GM21367 (cell line): Measurements from ENCODE around the gene RBM12.

Experiments used
- ATAC-seq: cut with Tn5 transposase; IDR thresholded peaks from one replicate; pipeline ENCODE4 v1.9.1; 2021; ENCODE audit not compliant: unreplicated experiment

RBM12 gene

DNA sequence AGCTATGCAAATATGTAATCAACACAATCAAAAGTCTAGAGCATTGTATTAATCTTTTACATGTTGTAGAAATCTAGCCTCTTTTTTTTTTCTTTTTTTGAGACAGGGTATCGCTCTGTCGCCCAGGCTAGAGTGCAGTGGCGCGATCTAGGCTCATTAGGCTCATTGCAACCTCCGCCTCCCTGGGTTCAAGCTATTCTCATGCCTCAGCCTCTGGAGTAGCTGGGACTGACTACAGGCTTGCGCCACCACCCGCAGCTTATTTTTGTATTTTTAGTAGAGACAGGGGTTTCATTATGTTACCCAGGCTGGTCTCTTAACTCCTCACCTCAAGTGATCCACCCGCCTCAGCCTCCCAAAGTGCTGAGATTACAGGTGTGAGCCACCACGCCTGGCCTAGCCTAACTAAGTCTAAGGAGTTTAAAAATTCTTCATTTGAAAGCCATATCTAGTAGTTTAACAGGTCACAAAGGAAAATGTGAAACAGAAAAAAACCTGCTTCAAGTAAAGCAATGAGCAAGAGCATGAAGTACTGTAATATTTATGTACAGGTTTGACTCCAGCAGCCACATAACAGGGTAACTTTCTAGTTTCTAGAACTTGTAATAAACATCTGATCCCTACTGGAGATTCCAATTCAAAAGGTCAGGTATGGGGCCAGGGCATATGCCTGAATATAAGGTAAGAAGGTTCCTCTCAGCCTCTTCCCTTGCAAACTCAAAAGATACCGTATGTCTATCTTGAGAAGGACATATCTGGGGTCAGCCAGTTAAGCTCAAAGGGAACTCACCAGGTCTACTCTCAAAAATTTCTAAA, 4.4 kb downstream of the RBM12 start:
- ATAC-seq, result no peak

DNA sequence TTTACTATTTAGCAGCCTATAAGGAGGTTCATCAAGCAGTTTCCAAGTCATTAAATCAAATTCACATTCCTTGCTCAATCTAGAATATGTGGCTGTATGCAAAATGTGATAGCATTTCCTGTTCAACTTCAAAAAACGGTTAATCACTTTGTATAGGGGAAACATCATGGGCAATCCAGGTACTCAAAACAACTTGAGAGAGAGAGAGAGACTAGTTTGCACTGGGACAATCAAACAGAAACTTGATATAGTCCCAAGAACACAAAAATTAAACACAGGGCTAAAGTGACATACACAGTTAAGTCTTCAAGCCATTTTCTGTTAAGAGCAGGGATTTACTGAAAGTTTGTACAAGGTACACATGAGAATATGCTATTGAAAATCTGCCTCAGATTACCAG, 7.4 kb downstream of the RBM12 start:
- ATAC-seq, result no peak

DNA sequence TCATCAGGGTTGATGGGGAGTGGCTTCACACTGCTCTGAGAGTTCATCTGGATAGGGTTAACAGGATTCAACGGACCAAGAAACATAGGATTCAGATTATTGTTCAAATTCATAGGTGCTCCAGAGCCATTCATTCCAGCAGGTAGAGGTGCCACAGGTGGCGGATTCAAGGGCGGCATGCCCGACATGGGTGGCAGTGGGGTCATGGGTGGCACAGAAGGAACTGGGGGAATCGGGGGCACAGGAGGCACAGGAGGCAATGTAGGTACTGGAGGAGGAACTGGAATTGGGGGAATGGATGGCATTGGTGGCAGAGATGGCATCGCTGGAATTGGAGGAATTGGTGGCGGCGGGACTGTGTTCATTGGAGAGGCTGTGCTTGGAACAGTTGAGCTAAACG, 10.3 kb downstream of the RBM12 start:
- no peak for ATAC-seq

DNA sequence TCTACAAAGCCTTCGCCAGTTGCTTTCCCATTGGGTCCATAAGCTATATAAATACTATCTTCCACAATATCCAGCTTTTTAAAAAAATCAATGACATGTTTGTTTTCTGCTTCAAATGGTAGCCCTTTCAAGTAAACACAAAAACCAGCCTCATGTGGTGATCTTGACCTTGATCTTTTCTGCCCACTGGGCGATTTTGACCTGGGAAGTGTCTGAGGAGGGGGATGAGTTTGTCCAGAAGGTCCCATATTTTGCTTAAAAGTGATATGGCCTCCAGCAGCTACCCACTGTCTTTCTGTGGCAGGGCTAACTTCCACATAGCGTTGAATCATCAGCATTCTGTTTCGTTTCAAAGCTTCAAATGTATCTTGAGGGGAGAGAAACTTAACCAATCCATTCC, 10.8 kb downstream of the RBM12 start:
- no peak for ATAC-seq

DNA sequence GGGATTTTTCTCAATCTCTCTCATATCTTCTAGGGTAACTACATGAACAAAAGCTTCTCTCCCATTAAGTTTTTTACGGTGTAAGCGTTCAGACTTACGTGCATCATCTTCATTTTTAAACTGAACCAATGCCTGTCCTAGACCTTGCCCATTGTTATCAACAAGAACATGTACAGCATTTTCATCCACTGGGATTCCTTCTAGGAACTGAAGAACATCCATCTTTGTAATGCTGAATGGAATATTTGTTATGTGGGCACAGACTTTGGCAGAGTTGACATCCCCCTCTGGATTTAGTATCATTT, 11.3 kb downstream of the RBM12 start:
- ATAC-seq, result no peak

DNA sequence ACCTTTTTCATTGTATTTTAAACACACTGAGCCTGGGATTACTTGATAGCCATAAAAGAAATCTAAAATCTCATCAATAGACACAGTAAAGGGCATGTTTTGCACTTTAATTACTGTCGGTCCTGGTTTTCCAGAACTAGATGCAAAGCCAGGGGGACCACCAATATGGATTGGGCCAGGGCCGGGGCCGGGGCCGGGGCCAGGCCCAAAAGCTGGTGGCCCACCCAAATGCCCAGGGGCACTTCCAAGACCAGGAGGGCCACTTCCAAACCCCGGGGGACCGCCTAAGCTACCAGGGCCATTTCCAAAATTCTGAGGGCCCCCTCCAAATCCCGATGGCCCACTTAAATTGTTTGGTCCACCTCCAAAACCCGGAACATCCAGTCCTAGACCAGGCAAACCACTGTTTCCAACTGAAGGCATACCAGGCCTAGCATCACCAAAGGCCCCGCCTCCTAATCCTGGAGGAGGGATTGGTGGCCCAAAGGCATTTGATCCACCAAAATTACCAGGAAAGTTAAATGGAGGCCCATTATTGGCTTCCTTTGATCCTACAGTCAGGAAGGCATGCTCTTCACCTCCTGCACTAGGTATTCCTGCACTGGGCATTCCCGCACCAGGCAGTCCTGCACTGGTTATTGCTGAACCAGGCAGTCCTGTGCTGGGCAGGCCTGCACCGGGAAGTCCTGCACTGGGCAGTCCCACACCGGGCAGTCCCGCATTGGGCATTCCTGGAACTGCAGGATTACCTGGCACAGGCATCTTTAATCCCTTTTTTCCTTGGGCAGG, 11.9 kb downstream of the RBM12 start:
- ATAC-seq, result no peak

DNA sequence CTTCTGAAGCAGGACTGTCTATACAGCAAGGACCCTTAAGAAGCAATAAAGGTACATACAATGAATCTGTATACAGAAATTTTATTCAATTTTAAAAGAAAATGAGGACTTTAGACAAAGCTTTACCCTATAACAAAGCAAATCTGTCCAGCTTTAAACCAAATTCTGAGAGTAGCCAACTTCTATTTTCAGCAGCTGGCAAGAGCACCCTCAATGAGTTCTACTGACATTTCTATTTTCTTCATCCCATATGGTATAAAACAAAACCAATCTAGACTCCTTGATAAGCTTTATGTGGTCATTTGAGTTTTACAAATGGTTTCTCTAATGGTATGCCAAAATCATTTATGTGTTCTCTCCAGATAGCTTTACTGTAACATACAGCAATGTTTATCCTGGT, 12.7 kb downstream of the RBM12 start:
- ATAC-seq, result no peak

DNA sequence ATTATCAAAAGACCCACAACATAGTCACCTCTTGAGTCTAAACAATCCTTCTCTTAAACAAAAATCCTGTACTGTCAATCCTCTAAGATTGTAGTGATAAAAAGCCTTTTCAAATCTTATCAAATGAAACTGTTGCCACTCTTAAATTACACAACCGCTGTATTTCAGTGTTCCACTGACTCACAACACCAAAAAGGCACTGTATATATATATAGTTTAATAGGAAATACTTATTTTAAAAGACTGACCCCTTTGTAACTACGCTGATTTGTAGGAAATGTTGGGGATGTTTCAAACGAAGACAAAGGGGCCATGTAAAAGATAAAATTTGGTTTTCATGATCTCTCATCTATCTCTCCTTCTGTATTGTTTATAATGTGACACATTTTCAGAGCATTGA, 14.1 kb downstream of the RBM12 start:
- ATAC-seq, result no peak

DNA sequence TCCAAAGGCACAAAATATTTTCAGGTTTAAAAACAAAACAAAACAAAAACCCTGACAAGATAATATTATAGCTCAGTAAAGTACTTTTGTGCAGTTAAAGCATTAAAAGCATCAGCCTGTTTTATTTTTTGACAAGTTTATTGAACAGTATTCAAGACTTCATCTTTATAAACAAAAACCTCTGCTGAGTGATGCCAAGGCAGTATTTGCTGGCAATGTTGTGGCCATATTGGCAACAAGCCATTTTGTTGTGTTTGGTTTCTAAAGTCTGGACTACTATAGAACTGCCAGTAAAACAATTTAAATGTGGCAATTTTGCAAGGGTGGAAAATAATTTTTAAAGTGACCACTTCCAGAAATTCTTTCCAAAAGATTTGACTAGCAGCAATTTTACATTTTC, 15.9 kb downstream of the RBM12 start:
- ATAC-seq, result no peak

DNA sequence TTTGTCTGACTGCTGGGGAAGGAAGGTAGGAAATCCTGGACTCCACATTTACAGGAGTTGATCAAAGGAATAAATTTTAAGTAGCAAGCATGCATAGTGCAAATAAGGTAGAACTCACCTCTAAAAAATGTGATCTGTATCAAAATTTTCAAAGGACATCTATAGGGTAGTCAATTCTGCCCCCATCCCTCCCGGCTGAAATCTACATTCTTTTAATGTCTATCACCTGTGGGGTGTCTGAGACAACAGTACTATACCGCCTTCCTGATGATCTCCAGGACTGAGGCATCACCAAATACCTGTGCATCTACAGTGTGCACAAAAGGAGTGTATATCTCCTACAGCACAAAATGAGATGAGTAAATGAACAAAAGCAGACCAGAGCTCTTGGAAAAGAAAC, 19.9 kb downstream of the RBM12 start:
- ATAC-seq, result no peak

DNA sequence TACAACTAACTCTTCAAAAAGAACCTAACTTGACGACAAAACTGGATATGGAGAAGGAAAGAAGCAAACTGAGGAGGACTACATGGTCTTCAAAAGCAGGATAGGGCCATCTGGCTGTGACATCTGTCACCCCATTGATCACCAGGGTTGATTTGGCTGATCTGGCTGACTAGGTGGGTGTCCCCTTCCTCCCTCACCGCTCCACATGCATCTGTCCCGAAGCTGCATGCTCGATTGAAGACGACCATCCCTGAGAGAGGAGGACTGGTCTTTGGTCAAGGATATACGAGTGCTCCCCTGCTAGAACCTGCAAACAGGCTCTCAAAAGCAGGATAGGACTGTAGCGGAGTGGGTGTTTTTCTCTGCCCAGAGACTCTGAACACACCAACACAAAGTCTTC, 21.7 kb downstream of the RBM12 start:
- no peak for ATAC-seq

DNA sequence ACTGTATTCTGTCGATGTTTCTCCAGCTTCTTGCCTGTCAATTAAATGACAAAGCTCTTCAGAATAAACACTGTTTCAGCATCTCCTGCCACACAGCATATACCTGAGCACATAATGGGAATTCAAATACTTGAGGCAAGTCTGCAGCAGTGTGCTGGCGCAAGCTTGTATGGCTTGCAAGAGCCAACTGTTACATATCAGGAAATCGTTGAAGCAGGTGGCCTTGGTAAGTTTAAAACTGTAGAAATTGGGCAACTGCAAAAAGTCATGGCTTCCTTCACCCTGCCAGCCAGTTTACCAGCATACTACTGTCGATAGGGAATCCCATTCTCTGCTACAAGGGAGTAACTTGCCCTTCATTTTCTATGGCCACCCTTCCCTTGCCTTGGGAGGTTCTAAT, 23.0 kb downstream of the RBM12 start:
- no peak for ATAC-seq

DNA sequence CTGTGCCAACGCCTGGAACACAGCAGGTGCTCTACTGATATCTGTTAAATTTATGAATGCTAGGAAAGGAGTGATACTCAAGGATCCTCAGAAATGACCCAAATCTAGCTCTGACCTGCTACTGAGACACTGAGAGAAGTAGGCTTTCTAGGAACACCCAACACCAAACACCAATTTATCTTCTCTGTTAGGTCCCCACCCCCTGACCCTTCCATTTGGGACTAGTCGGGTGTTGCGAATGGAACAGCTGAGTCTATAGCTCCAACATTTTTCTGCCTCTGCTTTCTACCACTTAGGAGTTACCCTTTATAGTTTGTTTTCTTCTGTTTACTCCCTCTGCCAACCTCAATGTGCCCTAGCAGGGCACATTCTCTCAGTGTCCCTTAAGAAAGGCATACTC, 24.0 kb downstream of the RBM12 start:
- ATAC-seq, result no peak

DNA sequence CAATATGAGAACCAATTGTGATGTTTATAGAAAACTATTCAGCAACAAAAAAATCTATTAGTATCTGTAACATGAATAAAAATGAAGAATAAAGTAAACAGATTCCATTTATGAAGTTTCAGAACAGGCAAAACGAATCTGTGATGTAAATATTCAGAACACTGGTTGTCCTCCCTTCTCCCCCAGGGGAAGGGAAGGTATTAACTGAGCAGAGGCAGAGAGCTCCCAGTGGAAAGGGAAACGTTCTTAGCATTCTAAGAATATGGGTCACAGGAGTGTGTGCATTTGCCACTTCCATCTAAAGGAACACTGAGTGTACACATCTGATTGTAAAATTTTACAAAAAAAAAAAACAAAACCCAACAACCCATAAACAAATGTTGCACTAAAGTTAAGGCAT, 25.9 kb downstream of the RBM12 start:
- ATAC-seq, result no peak

DNA sequence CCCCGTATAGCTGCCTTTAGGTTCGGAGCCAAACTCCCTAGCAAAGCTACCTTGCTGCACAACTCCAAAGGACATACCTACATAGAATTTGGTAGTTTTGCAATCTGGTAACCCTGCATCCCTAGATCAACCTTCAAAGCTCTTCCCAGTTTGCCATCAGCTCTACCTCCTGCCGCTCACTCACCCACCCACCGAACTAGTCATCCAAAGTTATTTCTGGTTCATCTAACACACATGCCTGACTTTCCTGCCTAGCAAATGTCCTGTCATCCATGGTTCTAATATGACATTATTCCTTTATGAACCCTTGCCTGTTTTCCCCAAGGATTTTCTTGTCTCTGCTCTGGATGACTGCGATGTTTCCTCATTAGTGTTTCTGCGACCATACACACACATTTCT, 27.4 kb downstream of the RBM12 start:
- no peak for ATAC-seq

DNA sequence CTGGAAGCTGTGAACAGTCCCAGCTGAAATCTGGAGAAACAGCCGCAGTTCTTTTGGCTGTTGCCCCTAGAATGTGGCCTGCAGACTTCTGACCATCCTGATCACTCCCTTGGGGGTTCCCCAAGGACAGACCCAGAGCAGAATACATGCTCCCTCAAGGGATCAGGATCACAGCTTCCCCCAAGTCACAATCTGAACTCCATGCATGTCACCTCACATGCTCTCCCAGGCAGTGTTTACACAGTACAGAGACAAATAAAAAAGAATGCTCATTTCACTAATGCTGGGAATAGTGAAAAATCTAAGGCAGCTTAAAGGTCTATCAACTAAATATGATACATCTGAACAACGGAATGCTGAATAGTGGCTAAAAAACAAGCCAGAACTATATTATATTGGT, 28.6 kb downstream of the RBM12 start:
- no peak for ATAC-seq

DNA sequence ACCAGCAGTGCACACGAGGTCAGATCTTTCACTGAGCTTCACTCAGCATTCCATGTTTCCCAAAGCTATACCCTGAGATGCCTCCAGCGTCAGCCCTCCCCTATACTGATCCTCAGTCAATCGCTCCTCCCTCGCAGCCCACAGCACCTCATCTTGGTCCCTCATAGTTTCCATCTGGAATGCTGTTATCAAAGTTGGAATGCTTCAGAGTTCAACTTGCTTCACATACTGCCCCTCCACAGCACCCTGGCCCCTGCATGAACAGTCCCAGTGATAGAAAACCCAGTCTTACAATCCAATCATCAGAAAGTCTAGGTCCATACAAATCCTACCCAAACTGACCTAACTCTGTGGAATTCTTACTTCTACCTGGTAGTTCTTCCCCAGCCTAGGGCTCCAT, 29.0 kb downstream of the RBM12 start:
- no peak for ATAC-seq

DNA sequence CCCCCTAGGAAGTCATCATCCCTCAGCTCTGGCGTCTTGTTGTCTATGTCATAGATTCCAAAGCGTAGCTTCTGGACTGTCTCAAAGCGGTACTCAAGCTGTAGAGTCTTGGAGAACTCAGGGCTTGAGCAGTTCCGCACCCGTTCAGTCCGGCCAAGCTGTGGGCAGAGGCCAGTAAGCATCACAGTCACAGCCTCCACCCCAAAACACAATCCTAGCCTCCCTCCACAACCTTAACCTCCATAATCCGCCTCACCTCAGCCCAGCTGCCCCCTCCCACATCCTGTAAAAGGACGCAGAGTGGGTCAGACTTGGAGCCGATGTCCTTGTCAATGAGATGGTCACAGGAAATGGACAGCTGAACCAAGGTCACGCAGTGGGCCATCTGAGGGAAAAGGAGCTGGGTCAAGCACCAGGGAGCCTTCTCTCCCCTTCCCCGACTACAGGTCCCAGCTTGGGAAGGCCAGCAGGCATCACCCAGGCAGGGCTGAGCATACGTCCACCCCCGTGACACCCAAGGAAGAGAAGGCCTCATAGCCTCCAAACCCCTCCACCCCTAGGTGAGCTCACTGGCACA, 32.1 kb downstream of the RBM12 start:
- no peak for ATAC-seq

DNA sequence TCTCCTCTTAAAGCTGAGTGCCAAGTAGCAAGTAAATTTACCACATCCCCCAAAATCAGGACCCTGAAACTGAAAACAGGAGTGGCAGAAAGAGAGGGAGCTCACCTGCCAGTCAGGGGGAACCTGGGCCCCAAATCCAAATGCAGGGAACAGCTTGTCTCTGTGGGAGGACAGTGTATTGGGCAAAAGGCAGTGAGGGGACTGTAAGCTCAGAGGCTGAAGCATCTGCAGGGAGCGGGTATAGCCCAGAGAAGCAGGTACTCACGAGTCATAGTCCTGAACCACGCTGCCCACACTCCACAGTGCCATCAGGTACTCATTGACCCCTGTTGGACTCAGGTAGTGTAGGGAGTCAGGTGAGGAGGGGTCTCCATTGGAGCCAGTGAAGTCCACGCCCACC, 34.1 kb downstream of the RBM12 start:
- no peak for ATAC-seq

DNA sequence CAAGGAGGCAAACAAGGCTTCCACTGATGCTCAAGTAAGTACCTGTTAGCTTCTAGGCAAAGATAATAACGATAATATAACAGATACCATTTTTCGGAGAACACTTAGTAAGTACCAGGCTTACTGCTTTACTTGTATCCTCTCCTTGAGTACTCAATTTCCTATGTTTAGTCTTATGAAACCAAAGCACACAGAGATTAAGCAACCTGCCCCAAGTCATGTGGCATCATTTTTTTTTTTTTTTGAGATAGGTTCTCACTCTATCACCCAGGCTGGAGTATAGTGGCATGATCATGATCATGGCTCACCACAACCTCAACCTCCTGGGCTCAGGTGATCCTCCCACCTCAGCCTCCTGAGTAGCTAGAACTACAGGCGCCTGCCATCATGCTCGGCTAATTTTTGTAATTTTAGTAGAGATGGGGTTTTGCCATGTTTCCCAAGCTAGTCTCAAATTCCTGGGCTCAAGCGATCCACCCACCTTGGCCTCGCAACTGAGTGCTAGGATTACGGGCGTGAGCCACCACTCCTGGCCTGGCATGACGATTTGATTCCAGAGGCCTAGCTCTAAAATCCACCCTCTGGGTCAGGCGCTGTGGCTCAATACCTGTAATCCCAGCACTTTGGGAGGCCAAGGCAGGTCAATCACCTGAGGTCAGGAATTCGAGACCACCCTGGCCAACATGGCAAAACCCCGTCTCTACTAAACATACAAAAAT, 35.1 kb downstream of the RBM12 start:
- ATAC-seq, result no peak

DNA sequence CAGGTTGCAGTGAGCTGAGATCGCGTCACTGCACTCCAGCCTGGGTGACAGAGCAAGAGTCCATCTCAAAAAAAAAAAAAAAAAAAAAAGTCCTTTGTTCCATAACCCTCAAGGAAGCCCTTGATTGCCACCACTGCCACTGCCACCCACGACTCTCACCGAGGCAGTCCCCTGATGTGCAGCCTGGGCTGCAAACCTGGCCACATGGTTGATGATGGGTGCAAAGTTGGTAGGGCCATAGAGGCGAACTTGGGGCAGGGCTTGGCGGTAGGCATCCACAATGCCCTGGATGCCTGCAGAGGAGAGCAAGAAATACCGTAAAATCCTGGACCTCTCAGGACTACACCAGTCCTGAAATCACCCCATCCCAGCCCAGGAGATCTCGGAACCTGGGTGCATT, 37.6 kb downstream of the RBM12 start:
- ATAC-seq, result no peak
